Activated CD4-positive, alpha-beta T cell treated with anti-CD3 and anti-CD28 coated beads, Interleukin-2, amount 50 U/mL, for 4 hours (primary cell): ENCODE measurements around the gene NUDT3.

ENCODE experiments used
- DNase-seq, 2 experiments: peaks; one replicate each; pipeline ENCODE4 v3.0.0-alpha.2; 2020

NUDT3 gene

DNA sequence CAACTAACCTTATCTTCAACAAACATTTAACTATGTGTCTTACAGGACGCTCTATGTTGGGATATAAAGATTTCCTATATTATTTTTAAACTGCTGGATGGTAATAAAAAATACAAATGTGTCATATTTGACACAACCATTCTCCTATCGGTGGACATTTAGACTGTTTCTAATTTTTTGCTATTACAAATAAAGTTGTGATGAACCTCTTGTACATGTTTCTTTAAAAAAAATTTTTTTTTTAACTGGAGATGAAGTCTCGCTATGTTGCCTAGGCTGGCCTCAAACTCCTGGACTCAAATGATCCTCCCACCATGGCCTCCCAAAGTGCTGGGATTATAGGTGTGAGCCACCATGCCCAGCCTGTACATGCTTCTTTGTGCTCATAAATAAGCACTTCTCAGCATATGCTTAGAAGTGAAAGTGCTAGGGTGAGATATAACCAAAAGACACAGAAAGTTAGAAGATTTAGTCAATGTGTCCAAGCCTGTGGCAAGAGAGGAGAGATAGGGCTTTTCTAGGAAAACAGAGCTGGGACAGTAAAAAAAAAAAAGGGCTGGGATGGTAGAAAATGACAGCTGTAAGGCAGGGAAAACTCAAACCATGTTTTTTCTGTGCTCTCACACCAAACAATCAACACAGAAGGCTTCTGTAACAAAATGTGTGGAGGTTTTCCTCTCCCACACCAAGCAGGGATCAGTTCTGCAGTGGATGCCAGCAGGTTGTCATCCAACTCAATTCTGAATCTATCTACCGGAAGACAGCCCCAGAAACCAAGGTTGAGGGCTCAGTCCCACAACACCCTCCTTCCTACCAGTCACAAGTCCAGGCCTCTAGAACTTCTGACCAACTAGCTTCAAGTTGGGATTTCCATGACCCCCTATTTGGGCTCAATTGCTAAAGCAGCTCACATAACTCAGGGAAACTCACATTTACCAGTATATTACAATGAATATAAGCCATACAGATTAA, 73.7 kb downstream of the NUDT3 start:
- DNase-seq, result no peak

GRCh38 chr6:34317882-34318498, 74.5 kb downstream of the NUDT3 start:
- DNase-seq, result no peak

DNA sequence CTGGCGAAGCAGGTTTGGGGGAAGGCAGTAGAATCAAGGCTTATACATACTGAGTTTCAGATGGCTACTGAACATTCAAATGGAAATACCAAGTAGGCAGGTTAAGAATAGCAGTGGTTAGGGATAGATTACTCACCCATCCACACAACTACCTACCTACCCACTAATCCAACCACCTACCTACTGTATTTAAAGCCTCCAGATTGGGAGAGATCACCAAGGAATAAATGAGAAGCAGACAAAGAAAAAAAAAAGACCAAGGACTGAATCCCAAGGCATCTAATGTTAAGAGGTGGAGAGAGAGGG, 75.3 kb downstream of the NUDT3 start:
- DNase-seq, result no peak

GRCh38 chr6:34316431-34317171, 75.9 kb downstream of the NUDT3 start:
- no peak for DNase-seq

DNA sequence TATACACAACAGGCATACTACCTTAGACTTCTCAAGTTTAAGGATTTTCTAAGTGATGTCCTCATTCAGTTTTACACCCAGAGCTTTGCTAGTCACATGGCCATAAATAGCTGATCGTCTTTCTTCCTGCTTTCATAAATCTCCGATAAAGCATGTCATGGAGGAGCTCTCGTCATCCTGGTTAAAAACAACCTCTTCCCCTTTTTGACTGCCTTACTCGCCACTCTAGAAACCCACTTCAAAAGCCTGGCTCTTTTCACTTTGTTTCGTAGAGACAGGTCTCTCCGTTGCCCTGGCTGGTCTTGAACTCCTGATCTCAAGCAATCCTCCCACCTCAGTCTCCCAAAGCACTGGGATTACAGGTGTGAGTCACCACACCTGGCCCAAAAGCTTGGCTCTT, 76.7 kb downstream of the NUDT3 start:
- no peak for DNase-seq

GRCh38 chr6:34315256-34315655, 77.2 kb downstream of the NUDT3 start:
- DNase-seq, result no peak

DNA sequence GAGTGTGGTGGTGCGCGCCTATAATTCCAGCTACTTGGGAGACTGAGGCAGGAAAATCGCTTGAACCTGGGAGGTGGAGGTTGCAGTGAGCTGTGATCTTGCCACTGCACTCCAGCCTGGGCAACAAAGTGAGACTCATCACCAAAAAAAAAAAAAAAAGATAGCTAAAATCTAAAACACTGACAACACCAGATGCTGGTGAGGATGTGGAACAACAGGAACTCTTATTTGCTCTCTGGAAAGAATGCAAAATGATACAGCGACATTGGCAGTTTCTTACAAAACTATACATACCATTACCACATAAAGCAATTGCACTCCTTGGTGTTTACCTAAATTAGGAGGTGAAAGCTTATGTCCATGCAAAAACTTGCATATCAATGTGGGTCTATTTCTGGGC, 80.2 kb downstream of the NUDT3 start:
- DNase-seq, result no peak

- no peak for DNase-seq
These were observed 81.7 kb downstream of the NUDT3 start for GRCh38 chr6:34310817-34311216.

- no peak for DNase-seq
These were observed 84.0 kb downstream of the NUDT3 start for GRCh38 chr6:34308483-34308882.

GRCh38 chr6:34305982-34306708, 86.3 kb downstream of the NUDT3 start:
- no peak for DNase-seq

DNA sequence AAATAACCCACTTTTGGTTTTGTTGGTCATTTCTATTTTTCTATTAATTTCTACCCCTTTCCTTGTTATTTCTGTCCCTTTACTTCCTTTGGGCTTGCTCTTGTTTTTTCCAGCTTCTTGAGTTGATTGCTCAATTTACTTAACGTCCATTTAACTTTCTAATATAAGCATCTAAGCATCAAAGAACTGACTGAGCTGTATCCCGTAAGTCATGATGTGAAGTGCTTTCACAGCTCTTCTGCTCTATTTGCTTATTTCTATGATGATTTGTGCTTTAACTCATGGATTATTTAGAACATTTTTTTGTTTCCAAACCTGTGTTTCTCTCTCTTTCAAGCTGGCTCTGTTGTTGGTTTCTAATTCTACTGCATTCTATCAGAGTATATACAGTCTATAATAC, 87.0 kb downstream of the NUDT3 start:
- DNase-seq, result no peak

DNA sequence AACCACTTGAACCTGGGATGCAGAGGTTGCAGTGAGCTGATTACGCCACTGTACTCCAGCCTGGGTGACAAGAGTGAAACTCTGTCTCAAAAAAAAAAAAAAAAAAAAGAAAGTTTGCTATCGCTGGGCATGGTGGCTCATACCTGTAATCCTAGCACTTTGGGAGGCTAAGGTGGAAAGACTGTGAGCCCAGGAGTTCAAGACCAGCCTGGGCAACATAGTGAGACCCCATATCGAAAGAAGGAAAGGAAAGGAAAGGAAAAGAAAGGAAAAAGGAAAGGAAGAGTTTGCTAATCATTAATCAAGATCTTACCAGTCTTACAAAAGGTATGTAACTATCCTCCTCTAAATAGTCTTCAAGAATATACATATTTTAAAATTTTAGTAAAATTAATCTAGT, 88.3 kb downstream of the NUDT3 start:
- no peak for DNase-seq

- DNase-seq, result no peak
These were observed 89.5 kb downstream of the NUDT3 start for GRCh38 chr6:34302929-34303328.

- no peak for DNase-seq
These were observed 91.1 kb downstream of the NUDT3 start for GRCh38 chr6:34301408-34301807.

DNA sequence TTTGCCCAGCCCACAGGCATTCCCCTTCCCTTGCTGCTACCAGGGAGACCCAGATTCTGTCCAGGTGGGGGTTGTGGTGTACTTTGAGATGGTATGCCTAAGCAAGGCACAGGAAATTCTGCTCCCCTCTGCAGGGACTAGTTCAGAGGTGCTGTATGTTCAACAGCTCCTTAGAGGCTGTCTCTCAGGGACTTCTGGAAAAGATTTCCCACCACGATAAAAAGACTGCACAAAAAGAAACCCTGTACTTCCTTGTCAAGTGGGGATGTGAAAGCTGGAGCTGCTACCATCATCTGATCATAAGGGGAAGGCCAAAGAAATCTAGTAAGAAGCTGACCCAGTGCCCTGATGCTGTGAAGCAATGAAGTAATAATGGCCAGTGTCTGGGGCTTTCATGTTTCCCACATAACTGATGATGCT, 92.1 kb downstream of the NUDT3 start:
- DNase-seq, result no peak

DNA sequence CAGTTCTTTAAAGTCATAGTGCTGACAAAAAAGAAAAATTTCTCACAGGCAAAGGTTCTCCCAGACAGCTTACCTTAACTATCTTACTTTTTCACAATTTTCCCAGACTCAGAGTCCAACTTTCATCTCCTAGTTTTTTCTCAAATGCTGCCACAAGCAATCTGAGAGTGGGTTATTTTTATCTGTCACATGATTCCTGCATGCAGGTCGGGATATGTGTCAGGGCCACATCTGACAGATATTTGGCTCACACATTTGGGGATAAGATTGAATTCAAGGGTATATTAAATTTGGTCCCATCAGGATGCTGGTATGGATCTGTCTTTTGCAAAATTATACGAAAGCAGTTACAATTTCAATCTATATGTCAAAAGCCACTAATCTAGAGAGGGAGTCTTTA, 93.5 kb downstream of the NUDT3 start:
- no peak for DNase-seq

- DNase-seq, result no peak
These were observed 96.7 kb downstream of the NUDT3 start for GRCh38 chr6:34295721-34296120.

DNA sequence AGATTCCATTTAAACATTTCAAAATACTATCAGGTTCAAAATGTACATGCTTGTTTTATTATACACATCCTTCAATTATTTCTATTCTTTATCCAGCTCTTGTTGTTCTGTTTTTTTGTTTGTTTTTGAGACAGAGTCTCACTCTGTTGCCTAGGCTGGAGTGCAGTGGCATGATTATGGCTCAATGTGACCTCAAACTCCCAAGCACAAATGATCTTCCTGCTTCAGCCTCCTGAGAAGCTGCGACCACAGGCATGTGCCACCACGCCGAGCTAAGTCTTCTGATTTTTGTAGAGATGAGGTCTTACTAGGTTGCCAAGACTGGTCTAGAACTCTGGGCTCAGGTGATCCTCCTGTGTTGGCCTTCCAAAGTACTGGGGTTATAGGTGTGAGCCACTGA, 99.5 kb downstream of the NUDT3 start:
- no peak for DNase-seq

GRCh38 chr6:34289137-34289536, 103.3 kb downstream of the NUDT3 start:
- no peak for DNase-seq

DNA sequence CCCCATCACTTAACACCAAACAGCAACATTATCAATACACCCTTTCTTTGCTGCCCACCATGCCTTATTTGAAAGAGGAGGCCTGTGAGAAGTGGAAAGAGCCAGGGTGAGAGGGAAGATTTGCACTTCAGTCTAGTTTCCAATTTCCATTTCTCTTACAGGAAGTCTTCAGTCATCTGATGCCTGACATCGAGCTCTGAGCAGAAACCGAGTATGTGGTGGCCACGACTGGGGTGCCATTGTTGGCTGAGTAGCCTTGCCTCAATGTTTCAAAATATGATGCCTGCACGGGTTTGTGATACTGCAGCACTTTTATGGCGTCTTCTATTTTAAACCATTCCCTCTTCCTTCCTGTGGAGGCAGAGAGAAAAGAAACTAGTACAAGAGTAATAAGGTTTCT, 103.9 kb downstream of the NUDT3 start:
- no peak for DNase-seq

GRCh38 chr6:34285448-34286164, 106.9 kb downstream of the NUDT3 start:
- no peak for DNase-seq
